ENCODE results near the gene LMTK2. TPM values are rescaled to one million over a fixed set of nuclear protein-coding genes. Genes with fewer than 3 reads are reported as not detected.

Gene LMTK2
- total RNA-seq, 1 donor from 2014 or later = 15.4 TPM

DNA sequence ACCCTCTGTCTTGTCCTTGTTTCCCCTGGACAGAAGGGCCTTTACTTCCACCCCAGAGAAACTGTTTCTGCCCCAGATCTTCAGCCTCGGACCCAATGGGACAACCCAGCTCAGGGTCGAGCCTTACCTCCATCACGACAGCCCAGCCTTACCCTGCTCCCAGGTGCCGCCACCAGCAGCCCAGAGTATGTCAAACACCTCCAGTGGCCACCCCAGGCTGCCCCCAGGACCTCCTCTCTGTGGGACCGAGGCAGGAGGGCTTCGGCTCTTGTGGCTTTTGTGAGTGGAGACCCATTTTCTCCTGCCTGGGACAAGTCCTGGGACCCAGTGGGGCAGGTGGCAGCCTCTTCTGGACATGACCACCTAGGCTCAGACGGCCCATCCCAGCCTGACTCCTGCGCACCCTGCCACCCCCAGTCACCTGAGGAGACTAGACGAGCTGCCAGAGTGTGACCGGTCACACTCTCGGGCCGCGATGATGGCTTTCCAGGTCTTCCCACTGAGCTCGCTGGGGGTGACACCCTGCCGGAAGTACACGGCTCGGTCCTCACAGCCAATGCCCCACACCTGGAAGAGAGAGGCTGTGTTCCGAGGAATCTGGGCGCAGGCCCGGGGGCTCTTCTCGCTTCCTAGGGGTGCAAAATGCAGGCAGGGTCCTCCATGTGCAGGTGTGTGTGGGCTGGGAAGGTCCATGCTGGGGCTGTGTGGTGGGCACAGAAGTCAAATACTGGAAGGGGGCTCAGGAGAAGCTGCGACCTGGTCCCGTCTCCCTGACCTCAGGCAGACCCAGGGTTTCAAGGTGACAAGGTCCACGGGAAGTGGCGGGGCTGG, 129.9 kb downstream of the LMTK2 start:
- no peak for DNase-seq (ENCODE audit: extremely low spot score, unreplicated experiment)
- H3K4me1 Mint-ChIP-seq (ENCODE audit: unreplicated experiment) = peaks cover 8% of the 10 kb centered on the region
- peaks cover 14% of the 10 kb centered on the region for H3K36me3 Mint-ChIP-seq (ENCODE audit: unreplicated experiment)
- no peak overlapping the region for H3K27ac Mint-ChIP-seq (ENCODE audit: unreplicated experiment)
- H3K4me3 Mint-ChIP-seq (ENCODE audit: unreplicated experiment) = no peak overlapping the region
- TF ChIP-seq CTCF (IDR thresholded peaks at IDR 0.05) = no peak
- no peaks in the 10 kb centered on the region for H3K27me3 Mint-ChIP-seq (ENCODE audit: unreplicated experiment)
- H3K9me3 Mint-ChIP-seq (ENCODE audit: unreplicated experiment) = no peaks in the 10 kb centered on the region

DNA sequence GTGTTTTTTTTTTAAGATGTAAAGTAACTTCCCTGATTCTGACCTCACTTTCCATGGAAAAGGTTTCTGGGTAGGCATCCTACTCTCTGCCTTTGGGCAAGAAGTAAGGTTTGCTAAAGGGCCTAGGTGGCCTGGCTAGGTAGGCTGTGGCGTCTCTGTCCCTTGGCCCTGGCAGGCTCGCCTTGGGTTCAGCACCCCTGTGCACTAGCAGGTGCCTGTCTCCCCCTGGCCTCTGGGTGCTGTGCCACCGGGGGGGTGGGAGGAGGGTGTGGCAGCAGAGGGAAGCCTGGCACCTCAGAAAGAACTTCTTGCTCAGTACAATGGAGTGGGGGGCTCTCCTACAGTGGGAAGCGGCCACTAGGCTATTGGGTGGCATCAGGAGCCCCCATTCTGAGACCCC, 131.4 kb downstream of the LMTK2 start:
- no peak for TF ChIP-seq CTCF (IDR thresholded peaks at IDR 0.05)
- no peaks in the 10 kb centered on the region for H3K9me3 Mint-ChIP-seq (ENCODE audit: unreplicated experiment)
- DNase-seq (ENCODE audit: extremely low spot score, unreplicated experiment) = no peak
- H3K4me3 Mint-ChIP-seq (ENCODE audit: unreplicated experiment) = no peak overlapping the region
- peaks cover 8% of the 10 kb centered on the region for H3K4me1 Mint-ChIP-seq (ENCODE audit: unreplicated experiment)
- H3K27me3 Mint-ChIP-seq (ENCODE audit: unreplicated experiment) = no peaks in the 10 kb centered on the region
- peaks cover 14% of the 10 kb centered on the region for H3K36me3 Mint-ChIP-seq (ENCODE audit: unreplicated experiment)
- no peak overlapping the region for H3K27ac Mint-ChIP-seq (ENCODE audit: unreplicated experiment)

- Mint-ChIP-seq H3K4me1 (ENCODE audit: unreplicated experiment) (peaks cover 8% of the 10 kb centered on the region), H3K27me3 (ENCODE audit: unreplicated experiment) (no peaks in the 10 kb centered on the region), H3K4me3 (ENCODE audit: unreplicated experiment) (no peak overlapping the region), H3K27ac (ENCODE audit: unreplicated experiment) (peak overlapping the region; percentile 79), H3K36me3 (ENCODE audit: unreplicated experiment) (peaks cover 14% of the 10 kb centered on the region), H3K9me3 (ENCODE audit: unreplicated experiment) (no peaks in the 10 kb centered on the region)
- DNase-seq (ENCODE audit: extremely low spot score, unreplicated experiment) = no peak
- no peak for TF ChIP-seq CTCF (IDR thresholded peaks at IDR 0.05)
Measured at GRCh38 chr7:98238976-98239375, 132.3 kb downstream of the LMTK2 start.

DNA sequence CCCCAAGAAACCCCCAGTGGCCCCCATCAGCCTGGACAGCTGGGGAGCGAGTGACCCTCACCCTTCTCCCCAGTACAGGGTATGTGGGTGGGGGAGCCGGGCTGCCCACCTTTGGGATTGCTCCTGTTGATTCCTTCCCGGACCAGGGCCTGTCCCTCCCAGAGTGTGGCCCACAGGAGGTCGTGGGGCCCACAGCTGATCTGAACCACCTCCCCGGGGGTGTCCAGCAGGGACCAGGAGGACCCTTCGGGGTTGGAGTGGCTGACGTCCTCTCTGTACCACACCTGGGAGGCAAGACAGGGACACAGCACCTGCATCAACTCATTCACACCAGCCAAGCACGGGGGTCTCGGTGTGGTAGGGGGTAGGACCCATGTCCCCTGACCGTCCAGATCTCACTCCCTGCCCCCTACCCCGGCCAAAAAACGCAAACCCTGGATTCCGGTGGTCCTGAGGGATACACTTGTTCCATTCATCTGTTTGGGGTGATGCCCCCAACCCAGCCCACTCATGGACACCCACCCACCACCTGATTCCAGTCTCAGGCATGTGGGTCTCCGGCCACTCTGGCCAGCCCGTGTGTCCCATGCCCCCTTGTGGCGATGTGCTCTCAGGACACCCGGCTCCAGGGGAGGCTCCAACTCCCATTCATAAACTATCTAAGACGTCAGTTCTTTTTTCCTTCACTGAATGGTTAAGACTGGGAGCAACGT, 134.5 kb downstream of the LMTK2 start:
- Mint-ChIP-seq H3K4me3 (ENCODE audit: unreplicated experiment) (no peak overlapping the region), H3K36me3 (ENCODE audit: unreplicated experiment) (peaks cover 16% of the 10 kb centered on the region), H3K27ac (ENCODE audit: unreplicated experiment) (no peak overlapping the region), H3K9me3 (ENCODE audit: unreplicated experiment) (no peaks in the 10 kb centered on the region), H3K27me3 (ENCODE audit: unreplicated experiment) (no peaks in the 10 kb centered on the region), H3K4me1 (ENCODE audit: unreplicated experiment) (peaks cover 8% of the 10 kb centered on the region)
- peak; percentile 77 for TF ChIP-seq CTCF (IDR thresholded peaks at IDR 0.05)
- DNase-seq (ENCODE audit: extremely low spot score, unreplicated experiment) = no peak

DNA sequence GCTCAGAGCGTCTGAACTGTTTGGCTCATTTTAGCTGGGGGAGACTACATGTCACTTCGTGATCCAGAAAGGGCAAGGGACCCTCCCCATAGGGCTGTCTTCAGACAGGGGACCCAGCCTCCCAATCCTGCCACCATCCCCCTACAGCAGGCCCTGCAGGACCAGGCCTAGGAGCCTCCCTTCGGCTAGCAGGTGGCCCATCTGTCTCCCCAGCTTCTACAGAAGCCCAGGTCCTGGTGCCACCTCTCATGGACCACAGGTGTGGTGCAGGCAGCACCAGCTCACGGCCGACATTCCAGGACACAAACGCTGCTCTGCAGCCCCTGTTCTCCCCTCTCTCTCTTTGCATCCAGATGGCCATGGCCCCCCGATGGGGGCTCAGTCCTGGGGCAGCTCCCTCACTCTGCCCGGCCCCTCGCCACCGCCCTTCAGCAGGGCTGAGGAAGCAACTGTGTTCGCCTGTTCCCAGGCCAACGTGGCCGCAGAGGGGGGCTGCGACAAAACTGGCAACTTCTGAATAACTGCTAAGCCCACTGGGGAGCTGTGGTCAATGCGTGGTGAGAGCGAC, 135.1 kb downstream of the LMTK2 start:
- Mint-ChIP-seq H3K27me3 (ENCODE audit: unreplicated experiment) (no peaks in the 10 kb centered on the region), H3K36me3 (ENCODE audit: unreplicated experiment) (peaks cover 16% of the 10 kb centered on the region), H3K4me3 (ENCODE audit: unreplicated experiment) (no peak overlapping the region), H3K4me1 (ENCODE audit: unreplicated experiment) (peaks cover 8% of the 10 kb centered on the region), H3K27ac (ENCODE audit: unreplicated experiment) (no peak overlapping the region), H3K9me3 (ENCODE audit: unreplicated experiment) (no peaks in the 10 kb centered on the region)
- TF ChIP-seq CTCF (IDR thresholded peaks at IDR 0.05) = no peak
- no peak for DNase-seq (ENCODE audit: extremely low spot score, unreplicated experiment)

All from osteocyte (in vitro differentiated cells).